Endodermal cell (in vitro differentiated cells): ENCODE results near the gene KRTAP15-1. TPM values are rescaled to one million over a fixed set of nuclear protein-coding genes. Genes with fewer than 3 reads are reported as not detected.

Source experiments
- DNase-seq: peaks from one replicate; pipeline ENCODE4 v3.0.0-alpha.2; 2017
- H3K27ac ChIP-seq: 2 replicates; pipeline ENCODE4 v1.5.1; 2013; ENCODE audit warnings: mild to moderate bottlenecking, low read depth, low read length, moderate library complexity
- H3K27me3 ChIP-seq: 2 replicates; pipeline ENCODE4 v1.6.1; 2013; ENCODE audit warnings: mild to moderate bottlenecking, low read length, moderate library complexity; ENCODE audit not compliant: insufficient read depth, control insufficient read depth, poor library complexity, severe bottlenecking
- H3K36me3 ChIP-seq: 2 replicates; pipeline ENCODE4 v1.7.0; 2013; ENCODE audit warnings: mild to moderate bottlenecking, low read length, moderate library complexity; ENCODE audit not compliant: control insufficient read depth, insufficient read depth
- H3K4me1 ChIP-seq: one replicate; pipeline ENCODE4 v1.7.0; 2013; ENCODE audit warnings: low read length; ENCODE audit not compliant: control insufficient read depth, insufficient read depth
- H3K4me3 ChIP-seq: 2 replicates; pipeline ENCODE4 v1.5.1; 2013; ENCODE audit warnings: mild to moderate bottlenecking, low read length, moderate library complexity
- H3K9ac ChIP-seq: 2 replicates; pipeline ENCODE4 v1.6.1; 2013; ENCODE audit warnings: mild to moderate bottlenecking, low read length, moderate library complexity; ENCODE audit not compliant: poor library complexity, severe bottlenecking; ENCODE audit errors: extremely low read depth
- H3K9me3 ChIP-seq: 2 replicates; pipeline ENCODE4 v1.6.1; 2013; ENCODE audit warnings: mild to moderate bottlenecking, low read length, moderate library complexity; ENCODE audit not compliant: control insufficient read depth
- H3K27ac Mint-ChIP-seq: 2 replicates; pipeline ENCODE4 v1.8.0; 2020; ENCODE audit warnings: mixed read lengths
- H3K27me3 Mint-ChIP-seq: 2 replicates; pipeline ENCODE4 v1.8.0; 2021; ENCODE audit warnings: mild to moderate bottlenecking, mixed read lengths; ENCODE audit not compliant: insufficient read depth
- H3K36me3 Mint-ChIP-seq: 2 replicates; pipeline ENCODE4 v1.8.0; 2020; ENCODE audit warnings: low read depth, mixed read lengths
- H3K4me1 Mint-ChIP-seq: 2 replicates; pipeline ENCODE4 v1.8.0; 2020; ENCODE audit warnings: mixed read lengths
- H3K4me3 Mint-ChIP-seq: 2 replicates; pipeline ENCODE4 v1.8.0; 2020; ENCODE audit warnings: mild to moderate bottlenecking, moderate library complexity, mixed read lengths
- H3K9me3 Mint-ChIP-seq: 2 replicates; pipeline ENCODE4 v1.8.0; 2020; ENCODE audit warnings: mild to moderate bottlenecking, mixed read lengths
- WGBS, 2 experiments: methylation state at CpG; one replicate each; pipeline versions ENCODE4 v1.1.5 to v1.1.7; 2013; ENCODE audit warnings: missing lambda C conversion rate in 2 of 2, mixed read lengths in 1 of 2; ENCODE audit not compliant: insufficient coverage in 1 of 2, insufficient read length in 1 of 2; 5-methylcytosine and 5-hydroxymethylcytosine counted together
- total RNA-seq, 2 donors: library from RNA; stranded (reverse); fragmentation: NEBNext Ultra II Directional in 1 of 2; extraction: Animal tissue kit (Norgen Biotek cat#: 25700) in 1 of 2; gene quantifications; 2 replicates in 1 of 2; 3 replicates in 1 of 2; pipeline ENCODE4 v1.2.1, GENCODE V29; 2021
- TF ChIP-seq, protein P1 (sequence below): fragments of 200-600 bp; sonication (generic); conservative IDR thresholded peaks from 2 replicates; pipeline ENCODE4 v1.5.0; 2021; ENCODE audit warnings: antibody characterized with exemption, mild to moderate bottlenecking

KRTAP15-1 gene
- total RNA-seq, 2 donors from 2014 or later: not detected

DNA sequence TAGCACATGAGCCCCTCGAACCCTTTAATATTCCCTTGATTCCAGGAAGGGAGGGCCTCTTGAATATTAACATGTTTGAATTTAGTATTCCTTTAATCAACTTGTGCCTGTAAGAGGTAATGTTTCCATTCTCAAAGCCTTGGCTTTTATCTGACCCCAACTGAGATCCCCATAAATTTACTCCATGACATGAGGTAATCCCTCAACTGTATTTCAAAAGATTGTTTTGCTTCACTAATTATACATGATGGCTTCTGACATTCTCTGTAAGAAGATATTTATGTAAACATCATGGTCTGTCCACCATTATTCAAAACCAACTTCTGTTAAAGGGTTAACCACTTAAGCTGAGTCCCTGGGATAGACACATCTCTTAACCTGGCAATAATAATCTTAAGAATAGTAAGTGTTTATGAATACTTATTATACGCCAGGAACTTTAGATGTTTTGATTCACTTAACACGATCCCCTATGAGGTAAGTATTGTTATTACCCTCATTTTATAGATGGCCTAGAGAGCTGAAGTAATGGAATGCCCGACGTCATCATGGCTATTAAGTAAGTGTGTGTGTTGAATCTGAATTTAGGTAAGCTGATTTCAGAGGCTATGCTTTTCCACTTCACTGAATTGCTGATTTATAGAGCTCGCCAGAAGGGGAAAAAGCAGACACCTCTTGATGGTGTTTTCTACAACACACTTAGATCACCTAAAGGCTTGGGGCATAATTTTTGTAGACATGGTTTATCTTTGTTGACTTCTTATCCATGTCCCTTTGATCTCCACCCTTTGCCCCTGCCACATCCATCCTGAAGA lies 29.0 kb downstream of the KRTAP15-1 start:
- Histone ChIP-seq H3K4me1 (no peaks in the 10 kb centered on the region), H3K27ac (no peak overlapping the region), H3K4me3 (no peak overlapping the region), H3K27me3 (no peaks in the 10 kb centered on the region), H3K36me3 (no peaks in the 10 kb centered on the region), H3K9me3 (no peaks in the 10 kb centered on the region), H3K9ac (no peak overlapping the region)
- no peaks in the 10 kb centered on the region for H3K9me3 Mint-ChIP-seq
- TF ChIP-seq, protein P1, sequence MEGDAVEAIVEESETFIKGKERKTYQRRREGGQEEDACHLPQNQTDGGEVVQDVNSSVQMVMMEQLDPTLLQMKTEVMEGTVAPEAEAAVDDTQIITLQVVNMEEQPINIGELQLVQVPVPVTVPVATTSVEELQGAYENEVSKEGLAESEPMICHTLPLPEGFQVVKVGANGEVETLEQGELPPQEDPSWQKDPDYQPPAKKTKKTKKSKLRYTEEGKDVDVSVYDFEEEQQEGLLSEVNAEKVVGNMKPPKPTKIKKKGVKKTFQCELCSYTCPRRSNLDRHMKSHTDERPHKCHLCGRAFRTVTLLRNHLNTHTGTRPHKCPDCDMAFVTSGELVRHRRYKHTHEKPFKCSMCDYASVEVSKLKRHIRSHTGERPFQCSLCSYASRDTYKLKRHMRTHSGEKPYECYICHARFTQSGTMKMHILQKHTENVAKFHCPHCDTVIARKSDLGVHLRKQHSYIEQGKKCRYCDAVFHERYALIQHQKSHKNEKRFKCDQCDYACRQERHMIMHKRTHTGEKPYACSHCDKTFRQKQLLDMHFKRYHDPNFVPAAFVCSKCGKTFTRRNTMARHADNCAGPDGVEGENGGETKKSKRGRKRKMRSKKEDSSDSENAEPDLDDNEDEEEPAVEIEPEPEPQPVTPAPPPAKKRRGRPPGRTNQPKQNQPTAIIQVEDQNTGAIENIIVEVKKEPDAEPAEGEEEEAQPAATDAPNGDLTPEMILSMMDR: no peak
- no peaks in the 10 kb centered on the region for H3K36me3 Mint-ChIP-seq
- DNase-seq: no peak
- no peak overlapping the region for H3K4me3 Mint-ChIP-seq
- 93 to 100% methylated on average over 2 to 6 of the region's 6 CpGs for WGBS, 2 experiments
- no peaks in the 10 kb centered on the region for H3K4me1 Mint-ChIP-seq
- no peak overlapping the region for H3K27ac Mint-ChIP-seq
- no peaks in the 10 kb centered on the region for H3K27me3 Mint-ChIP-seq

DNA sequence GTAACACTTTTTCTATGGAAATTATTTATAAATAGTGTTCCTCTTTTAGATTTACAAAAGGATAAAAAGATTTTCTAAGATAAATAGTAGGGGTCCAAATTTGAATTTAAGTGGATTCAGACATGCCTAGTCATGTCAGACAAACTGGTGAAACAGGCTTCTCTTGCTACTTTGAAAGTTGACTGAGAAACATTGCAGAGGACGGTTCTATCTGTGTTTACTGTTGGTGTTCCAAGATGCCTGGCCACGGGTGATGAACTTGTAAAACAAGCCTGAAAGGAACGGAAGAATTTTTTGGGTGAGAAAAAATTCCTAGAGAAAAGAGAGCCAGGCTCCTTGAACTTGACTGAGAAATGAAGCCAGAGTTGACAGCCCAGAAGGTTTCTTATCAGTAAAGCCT lies 37.9 kb downstream of the KRTAP15-1 start:
- Histone ChIP-seq H3K9me3 (no peaks in the 10 kb centered on the region), H3K4me1 (no peaks in the 10 kb centered on the region), H3K4me3 (no peak overlapping the region), H3K27ac (no peak overlapping the region), H3K27me3 (no peaks in the 10 kb centered on the region), H3K9ac (no peak overlapping the region), H3K36me3 (no peaks in the 10 kb centered on the region)
- Mint-ChIP-seq H3K4me3 (no peak overlapping the region), H3K4me1 (no peaks in the 10 kb centered on the region), H3K27ac (no peak overlapping the region), H3K27me3 (no peaks in the 10 kb centered on the region), H3K9me3 (no peaks in the 10 kb centered on the region), H3K36me3 (no peaks in the 10 kb centered on the region)
- no peak for DNase-seq
- WGBS, 2 experiments: 72 to 82% methylated on average over 3 of the region's 3 CpGs
- TF ChIP-seq, protein P1: no peak

DNA sequence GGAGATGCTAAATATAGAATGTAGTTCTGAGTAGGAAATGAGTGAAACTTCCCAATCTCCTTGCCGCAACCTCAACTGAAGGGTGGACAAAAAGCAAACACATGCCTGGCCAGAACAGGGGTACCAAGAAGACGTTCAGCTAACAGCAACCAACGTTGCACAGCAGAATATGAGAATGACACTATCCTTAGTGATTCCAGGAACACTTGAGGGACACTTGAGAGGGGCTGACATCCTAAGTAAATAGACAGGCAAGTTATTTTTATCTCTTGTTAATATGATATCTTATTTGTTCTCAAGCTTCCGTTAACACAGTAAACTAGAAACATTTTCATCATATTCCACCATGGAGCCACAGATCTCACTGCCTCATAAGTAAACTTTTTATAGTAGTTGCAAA lies 39.2 kb downstream of the KRTAP15-1 start:
- no peak for DNase-seq
- Mint-ChIP-seq H3K27ac (no peak overlapping the region), H3K36me3 (no peaks in the 10 kb centered on the region), H3K4me3 (no peak overlapping the region), H3K4me1 (no peaks in the 10 kb centered on the region), H3K9me3 (no peaks in the 10 kb centered on the region), H3K27me3 (no peaks in the 10 kb centered on the region)
- Histone ChIP-seq H3K36me3 (no peaks in the 10 kb centered on the region), H3K9me3 (no peaks in the 10 kb centered on the region), H3K4me1 (no peaks in the 10 kb centered on the region), H3K4me3 (no peak overlapping the region), H3K9ac (no peak overlapping the region), H3K27ac (no peak overlapping the region), H3K27me3 (no peaks in the 10 kb centered on the region)
- 90 to 94% methylated on average over 3 to 4 of the region's 4 CpGs for WGBS, 2 experiments
- TF ChIP-seq, protein P1: no peak
